Upper lobe of right lung (tissue), 1 donor: ENCODE measurements around the gene LYRM1. TPM values are rescaled to one million over a fixed set of nuclear protein-coding genes. Genes with fewer than 3 reads are reported as not detected.

Source experiments
- ATAC-seq: fragments of 200-7000 bp; cut with Tn5 transposase; one replicate; pipeline ENCODE4 v1.9.1; 2020; ENCODE audit warnings: mild to moderate bottlenecking, moderate library complexity
- DNase-seq: peaks from one replicate; pipeline ENCODE4 v3.0.0-alpha.2; 2020
- H3K27ac ChIP-seq: fragments of 200-600 bp; one replicate; pipeline ENCODE4 v1.8.0; 2022
- H3K27me3 ChIP-seq: fragments of 200-600 bp; one replicate; pipeline ENCODE4 v1.8.0; 2022; ENCODE audit warnings: mild to moderate bottlenecking
- H3K36me3 ChIP-seq: fragments of 200-600 bp; one replicate; pipeline ENCODE4 v1.8.0; 2022
- H3K4me1 ChIP-seq: fragments of 200-600 bp; one replicate; pipeline ENCODE4 v1.8.0; 2022
- H3K4me3 ChIP-seq: fragments of 200-600 bp; one replicate; pipeline ENCODE4 v1.8.0; 2022; ENCODE audit warnings: mild to moderate bottlenecking
- H3K9me3 ChIP-seq: fragments of 200-600 bp; one replicate; pipeline ENCODE4 v1.8.0; 2022
- intact Hi-C: fragments of 100-400 bp; cut with DNase I; formaldehyde crosslinking; loops from one replicate; pipeline ENCODE4 v1.11.0; 2022
- long read RNA-seq: library from polyadenylated mRNA; unstranded; transcript quantifications from one replicate; pipeline ENCODE4 v2.0.0, GENCODE V29; 2021
- total RNA-seq: library from RNA; stranded (reverse); fragmentation: NEBNext Ultra II Directional; extraction: Animal tissue kit (Norgen Biotek cat#: 25700); gene quantifications from one replicate; pipeline ENCODE4 v1.2.1, GENCODE V29; 2021
- TF ChIP-seq, protein P1 (sequence below): fragments of 200-600 bp; IDR thresholded peaks from one replicate; pipeline ENCODE4 v1.8.0; 2022; ENCODE audit warnings: antibody characterized with exemption
- donor health status: DM: no; HTN: yes; CAD: no; lungs with severe emphysema.

LYRM1 gene, protein sequence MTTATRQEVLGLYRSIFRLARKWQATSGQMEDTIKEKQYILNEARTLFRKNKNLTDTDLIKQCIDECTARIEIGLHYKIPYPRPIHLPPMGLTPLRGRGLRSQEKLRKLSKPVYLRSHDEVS
- total RNA-seq: 28.9 TPM
- long read RNA-seq, transcript LYRM1-204 (4 exons, 1,558 nt): minor isoform, 7 of 32 reads
- long read RNA-seq, transcript LYRM1-208 (4 exons, 460 nt): major isoform, 15 of 32 reads
- long read RNA-seq, partial matches to known transcripts: 1 of 32 reads
- long read RNA-seq, other reads (novel, unspliced or antisense): 7 of 32 reads

DNA sequence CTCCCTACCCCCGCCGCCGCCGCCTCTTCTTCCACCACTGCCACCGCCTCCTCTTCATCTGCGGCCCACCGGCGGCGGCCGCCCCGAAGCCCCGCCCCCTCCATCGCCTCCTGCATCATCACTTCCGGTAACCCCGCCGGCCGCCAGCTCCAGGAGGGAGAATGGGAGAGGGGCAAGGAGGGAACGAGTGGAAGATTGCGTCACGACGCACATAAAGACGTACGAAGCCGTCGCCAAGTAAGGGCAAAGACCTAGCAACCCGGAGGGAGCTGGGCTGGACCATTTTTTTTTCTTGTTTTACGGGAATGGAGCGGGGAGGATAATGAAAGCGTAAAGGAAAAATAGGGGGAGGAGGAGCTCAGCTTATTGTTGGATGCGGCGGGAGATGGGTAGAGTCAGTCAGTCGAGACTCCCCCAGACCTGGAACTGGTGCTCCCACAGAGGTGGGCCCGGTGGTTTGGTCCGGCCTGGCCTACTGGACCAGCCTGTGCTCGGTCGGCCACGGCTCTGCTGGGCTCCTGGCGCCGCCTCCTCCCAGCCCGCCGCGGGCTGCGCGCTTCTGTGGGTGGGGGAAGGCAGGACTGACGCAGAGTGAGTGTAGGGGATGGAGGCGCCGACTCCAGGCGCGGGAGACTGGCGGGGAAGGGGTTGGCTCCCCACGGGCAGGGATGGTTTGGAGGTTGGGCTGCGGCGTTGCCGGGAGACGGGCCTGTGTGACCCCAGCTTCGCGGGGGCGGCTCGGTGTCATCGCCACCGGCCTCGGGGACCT lies at the start of gene LYRM1, which contains the start of gene DCUN1D3:
LYRM1 (plus strand) TSS at position 473 of the 769 bp plus-strand sequence. CDS start 14,785 bp downstream, outside the sequence.
DCUN1D3 (minus strand) TSS at position 60 of the 769 bp plus-strand sequence. CDS start 37,820 bp downstream, outside the sequence.
- Histone ChIP-seq H3K4me3 (peak within 1 kb of the TSS; percentile 91), H3K4me1 (peaks cover 61% of the 10 kb centered on the region), H3K9me3 (no peaks in the 10 kb centered on the region), H3K36me3 (peaks cover 8% of the 10 kb centered on the region), H3K27ac (peak within 1 kb of the TSS; percentile 98), H3K27me3 (no peaks in the 10 kb centered on the region)
- peak; percentile 90 for ATAC-seq
- TF ChIP-seq, protein P1, sequence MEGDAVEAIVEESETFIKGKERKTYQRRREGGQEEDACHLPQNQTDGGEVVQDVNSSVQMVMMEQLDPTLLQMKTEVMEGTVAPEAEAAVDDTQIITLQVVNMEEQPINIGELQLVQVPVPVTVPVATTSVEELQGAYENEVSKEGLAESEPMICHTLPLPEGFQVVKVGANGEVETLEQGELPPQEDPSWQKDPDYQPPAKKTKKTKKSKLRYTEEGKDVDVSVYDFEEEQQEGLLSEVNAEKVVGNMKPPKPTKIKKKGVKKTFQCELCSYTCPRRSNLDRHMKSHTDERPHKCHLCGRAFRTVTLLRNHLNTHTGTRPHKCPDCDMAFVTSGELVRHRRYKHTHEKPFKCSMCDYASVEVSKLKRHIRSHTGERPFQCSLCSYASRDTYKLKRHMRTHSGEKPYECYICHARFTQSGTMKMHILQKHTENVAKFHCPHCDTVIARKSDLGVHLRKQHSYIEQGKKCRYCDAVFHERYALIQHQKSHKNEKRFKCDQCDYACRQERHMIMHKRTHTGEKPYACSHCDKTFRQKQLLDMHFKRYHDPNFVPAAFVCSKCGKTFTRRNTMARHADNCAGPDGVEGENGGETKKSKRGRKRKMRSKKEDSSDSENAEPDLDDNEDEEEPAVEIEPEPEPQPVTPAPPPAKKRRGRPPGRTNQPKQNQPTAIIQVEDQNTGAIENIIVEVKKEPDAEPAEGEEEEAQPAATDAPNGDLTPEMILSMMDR: no peak
- intact Hi-C loops: no loop called here
- DNase-seq: peak; percentile 97

DNA sequence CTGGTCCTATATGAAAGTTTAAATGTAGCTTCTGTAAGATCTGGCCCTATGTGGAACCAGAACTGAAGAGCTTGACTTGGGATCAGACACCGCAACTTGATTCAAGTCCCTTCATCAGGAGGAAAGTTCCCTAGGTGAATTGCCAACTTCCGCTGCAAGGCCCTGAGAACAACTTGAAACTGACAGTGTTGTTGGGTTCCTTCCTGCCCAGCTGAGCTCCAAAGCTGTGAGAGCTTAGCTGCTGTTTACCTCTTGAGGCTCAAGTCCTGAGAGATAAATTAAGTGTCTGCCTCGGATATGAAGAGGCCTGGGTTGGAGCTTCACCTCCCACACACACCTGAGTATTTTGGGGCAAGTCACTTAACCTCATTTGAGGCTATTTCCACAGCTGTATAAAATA lies 49.6 kb upstream of the LYRM1 start:
- Histone ChIP-seq H3K36me3 (no peaks in the 10 kb centered on the region), H3K4me1 (peaks cover 52% of the 10 kb centered on the region), H3K27me3 (no peaks in the 10 kb centered on the region), H3K9me3 (no peaks in the 10 kb centered on the region), H3K27ac (peak overlapping the region; percentile 89), H3K4me3 (no peak overlapping the region)
- DNase-seq: no peak
- ATAC-seq: peak; percentile 36
- intact Hi-C loops: no loop called here
- TF ChIP-seq, protein P1: no peak

DNA sequence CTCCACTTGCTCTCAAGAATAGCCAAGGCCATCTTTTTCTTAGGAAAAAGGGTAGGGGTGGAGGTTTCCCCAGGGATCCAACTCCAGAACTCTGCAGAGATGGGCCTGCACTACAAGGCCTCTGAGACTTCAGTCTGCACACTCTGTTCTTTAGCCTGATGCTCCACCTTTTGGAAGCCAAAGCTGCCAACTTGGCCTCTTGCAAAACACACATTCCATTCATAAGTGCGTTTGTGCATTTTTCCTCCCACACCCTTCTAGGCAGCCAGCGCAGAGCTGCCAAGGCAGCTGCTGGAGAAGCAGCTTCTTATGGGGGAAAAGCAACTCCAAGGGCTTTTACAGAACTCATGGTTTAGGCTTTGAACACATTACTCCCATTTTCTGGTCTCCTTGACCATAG lies 49.0 kb upstream of the LYRM1 start:
- H3K27ac ChIP-seq: peak overlapping the region; percentile 89
- no peak overlapping the region for H3K4me3 ChIP-seq
- intact Hi-C loops: no loop called here
- H3K4me1 ChIP-seq: peaks cover 55% of the 10 kb centered on the region
- TF ChIP-seq, protein P1: no peak
- no peaks in the 10 kb centered on the region for H3K36me3 ChIP-seq
- no peaks in the 10 kb centered on the region for H3K9me3 ChIP-seq
- DNase-seq (peak; percentile 83), ATAC-seq (peak; percentile 90)
- no peaks in the 10 kb centered on the region for H3K27me3 ChIP-seq

DNA sequence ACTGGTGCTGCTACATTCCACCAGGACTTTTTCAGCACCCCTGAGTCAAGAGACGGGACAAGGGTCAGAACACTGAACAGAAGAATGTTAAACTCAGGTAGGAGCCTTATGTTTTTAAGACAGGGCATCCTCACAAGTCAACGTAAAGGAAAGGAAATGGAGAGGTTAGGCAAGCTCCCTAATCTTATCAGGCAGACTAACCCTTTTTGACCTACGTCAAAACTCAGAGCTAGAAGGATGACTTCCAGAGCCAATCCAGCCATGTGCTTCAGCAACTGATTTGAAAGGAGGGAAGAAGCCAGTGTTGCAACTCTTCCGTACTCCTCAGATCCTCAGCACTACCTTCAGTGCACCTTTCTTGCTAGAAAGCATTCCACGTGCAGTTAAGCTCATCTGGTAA lies 47.4 kb upstream of the LYRM1 start:
- Histone ChIP-seq H3K4me1 (peaks cover 59% of the 10 kb centered on the region), H3K36me3 (no peaks in the 10 kb centered on the region), H3K9me3 (no peaks in the 10 kb centered on the region), H3K27me3 (no peaks in the 10 kb centered on the region), H3K27ac (peak overlapping the region; percentile 89), H3K4me3 (no peak overlapping the region)
- ATAC-seq: no peak
- DNase-seq: no peak
- TF ChIP-seq, protein P1: no peak
- intact Hi-C loops: no loop called here

DNA sequence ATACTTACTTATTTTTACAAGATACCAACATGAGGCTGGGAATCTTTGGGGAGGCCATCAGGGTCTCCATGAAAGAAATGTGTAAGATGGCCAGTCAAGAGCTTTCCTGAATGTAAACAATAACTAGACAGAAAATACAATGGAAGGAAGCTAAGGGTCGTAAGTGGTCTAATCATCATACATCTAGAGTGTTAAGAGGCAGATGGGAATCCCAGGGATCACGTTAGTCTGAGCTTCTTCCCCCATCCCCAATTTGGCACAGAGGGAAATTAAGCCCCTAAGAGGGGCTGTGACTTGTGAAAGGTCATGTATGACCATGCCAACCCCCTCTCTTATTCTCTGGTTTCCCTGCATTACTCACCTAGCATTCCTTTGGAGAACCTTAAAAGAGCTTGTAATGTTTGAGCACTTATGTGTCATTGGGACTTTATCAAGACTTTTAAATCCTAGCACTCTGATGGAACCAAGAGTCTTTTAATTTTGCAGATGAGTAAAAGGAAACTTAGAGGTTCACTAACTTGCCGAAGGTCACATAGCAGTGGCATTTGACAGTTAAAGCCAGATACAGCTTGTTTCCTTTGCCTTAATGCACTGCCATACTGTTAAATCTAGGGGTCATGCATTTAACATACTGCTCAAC lies 46.5 kb upstream of the LYRM1 start:
- intact Hi-C loops: no loop called here
- TF ChIP-seq, protein P1: no peak
- Histone ChIP-seq H3K4me3 (no peak overlapping the region), H3K27me3 (no peaks in the 10 kb centered on the region), H3K36me3 (peaks cover 2% of the 10 kb centered on the region), H3K4me1 (peaks cover 61% of the 10 kb centered on the region), H3K27ac (no peak overlapping the region), H3K9me3 (no peaks in the 10 kb centered on the region)
- no peak for DNase-seq
- ATAC-seq: no peak
